Neuron (in vitro differentiated cells): ENCODE results near the gene KRTAP10-2.
"Not testable (repeated sequence)": the region's sequence is repeated elsewhere in the genome, so short reads cannot be mapped to it uniquely, and the experiment has no call there.

Source experiments
- H2AFZ ChIP-seq: one replicate; pipeline ENCODE4 v1.6.1; 2013; ENCODE audit warnings: low read depth, mild to moderate bottlenecking, inconsistent platforms, low read length, moderate library complexity
- H3K27me3 ChIP-seq: one replicate; pipeline ENCODE4 v1.6.1; 2013; ENCODE audit warnings: low read length; ENCODE audit not compliant: insufficient read depth
- H3K36me3 ChIP-seq: one replicate; pipeline ENCODE4 v1.6.1; 2013; ENCODE audit warnings: low read length; ENCODE audit not compliant: insufficient read depth
- H3K4me1 ChIP-seq: one replicate; pipeline ENCODE4 v1.6.1; 2013; ENCODE audit warnings: low read length; ENCODE audit not compliant: insufficient read depth
- H3K4me3 ChIP-seq: 2 replicates; pipeline ENCODE4 v1.5.1; 2013; ENCODE audit warnings: mild to moderate bottlenecking, low read length, moderate library complexity
- H3K9me3 ChIP-seq: one replicate; pipeline ENCODE4 v1.6.1; 2013; ENCODE audit warnings: low read length

The KRTAP10-2 gene

DNA sequence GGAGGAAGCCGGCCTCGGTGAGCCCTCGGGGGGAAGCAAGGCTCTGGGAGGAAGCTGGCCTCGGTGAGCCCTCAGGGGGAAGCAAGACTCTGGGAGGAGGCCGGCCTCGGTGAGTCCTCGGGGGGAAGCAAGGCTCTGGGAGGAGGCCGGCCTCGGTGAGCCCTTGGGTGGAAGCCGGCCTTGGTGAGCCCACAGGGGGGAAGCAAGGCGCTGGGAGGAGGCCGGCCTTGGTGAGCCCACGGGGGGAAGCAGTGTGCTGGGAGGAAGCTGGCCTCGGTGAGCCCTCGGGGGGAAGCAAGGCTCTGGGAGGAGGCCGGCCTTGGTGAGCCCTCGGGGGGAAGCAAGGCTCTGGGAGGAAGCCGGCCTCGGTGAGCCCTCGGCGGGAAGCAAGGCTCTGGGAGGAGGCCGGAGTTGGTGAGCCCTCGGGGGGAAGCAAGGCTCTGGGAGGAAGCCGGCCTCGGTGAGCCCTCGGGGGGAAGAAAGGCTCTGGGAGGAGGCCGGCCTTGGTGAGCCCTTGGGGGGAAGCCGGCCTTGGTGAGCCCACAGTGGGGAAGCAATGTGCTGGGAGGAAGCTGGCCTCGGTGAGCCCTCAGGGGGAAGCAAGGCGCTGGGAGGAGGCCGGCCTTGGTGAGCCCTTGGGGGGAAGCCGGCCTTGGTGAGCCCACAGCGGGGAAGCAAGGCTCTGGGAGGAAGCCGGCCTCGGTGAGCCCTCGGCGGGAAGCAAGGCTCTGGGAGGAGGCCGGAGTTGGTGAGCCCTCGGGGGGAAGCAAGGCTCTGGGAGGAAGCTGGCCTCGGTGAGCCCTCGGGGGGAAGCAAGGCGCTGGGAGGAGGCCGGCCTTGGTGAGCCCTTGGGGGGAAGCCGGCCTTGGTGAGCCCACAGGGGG, 48.1 kb downstream of the KRTAP10-2 start:
- not testable (repeated sequence) for H3K9me3 ChIP-seq, H2AFZ ChIP-seq, H3K27me3 ChIP-seq, H3K36me3 ChIP-seq, H3K4me3 ChIP-seq, H3K4me1 ChIP-seq

GRCh38 chr21:44502171-44502958, 48.9 kb downstream of the KRTAP10-2 start:
- no peaks in the 10 kb centered on the region for H3K36me3 ChIP-seq
- no peak overlapping the region for H3K4me3 ChIP-seq
- no peaks in the 10 kb centered on the region for H3K9me3 ChIP-seq
- H3K27me3 ChIP-seq, result peaks cover 10% of the 10 kb centered on the region
- peaks cover 13% of the 10 kb centered on the region for H3K4me1 ChIP-seq
- no peak overlapping the region for H2AFZ ChIP-seq
